H1 (cell line): ENCODE data around the gene INPP5A. TPM values are rescaled to one million over a fixed set of nuclear protein-coding genes. Genes with fewer than 3 reads are reported as not detected.

ENCODE experiments used
- CTCF ChIA-PET: fragments of 300-600 bp; sonication (Branson Sonifier 250); formaldehyde crosslinking; loops from one replicate; lab custom pipeline; 2021; ENCODE audit not compliant: partially characterized antibody; lab: Charles Lee
- POLR2A ChIA-PET: fragments of 300-600 bp; sonication (Branson Sonifier 250); formaldehyde crosslinking; loops from one replicate; lab custom pipeline; 2021; ENCODE audit warnings: inconsistent platforms; ENCODE audit not compliant: partially characterized antibody; lab: Charles Lee
- DNase-seq, 2 experiments: peaks; one replicate each; pipeline versions ENCODE4 v3.0.0 to v3.0.0-alpha.2; 2010 to 2022; ENCODE audit warnings: low spot score in 2 of 2, low read depth in 1 of 2, mixed read lengths in 1 of 2
- FAIRE-seq: peaks from 2 replicates; lab custom pipeline; 2011; peaks lifted over from hg19 to GRCh38; lab: Jason Lieb, UNC
- H2AFZ ChIP-seq: 2 replicates; pipeline ENCODE4 v1.8.1; 2012; ENCODE audit warnings: low read length, inconsistent platforms
- H2AK5ac ChIP-seq: 2 replicates; pipeline ENCODE4 v1.6.1; 2013; ENCODE audit warnings: low read depth, low read length
- H2BK120ac ChIP-seq: replicated peaks from 2 replicates; pipeline ENCODE3; 2013; ENCODE audit warnings: low read depth, low read length, inconsistent platforms
- H2BK12ac ChIP-seq: 2 replicates; pipeline ENCODE4 v1.6.1; 2013; ENCODE audit warnings: low read depth, low read length
- H2BK15ac ChIP-seq: 2 replicates; pipeline ENCODE4 v1.6.1; 2013; ENCODE audit warnings: low read length
- H2BK20ac ChIP-seq: 2 replicates; pipeline ENCODE4 v1.6.1; 2013; ENCODE audit warnings: low read length
- H2BK5ac ChIP-seq: 2 replicates; pipeline ENCODE4 v1.6.1; 2013; ENCODE audit warnings: low read depth, low read length
- H3K14ac ChIP-seq: 2 replicates; pipeline ENCODE4 v1.6.1; 2013; ENCODE audit warnings: inconsistent platforms; ENCODE audit not compliant: insufficient read length
- H3K18ac ChIP-seq: 2 replicates; pipeline ENCODE4 v1.6.1; 2013; ENCODE audit warnings: low read length; ENCODE audit errors: extremely low read depth
- H3K23ac ChIP-seq: 2 replicates; pipeline ENCODE4 v1.6.1; 2013; ENCODE audit warnings: inconsistent platforms; ENCODE audit not compliant: insufficient read length
- H3K23me2 ChIP-seq: 2 replicates; pipeline ENCODE4 v1.6.1; 2013; ENCODE audit warnings: low read depth, low read length
- H3K27ac ChIP-seq: 2 replicates; pipeline ENCODE4 v1.6.1; 2011; ENCODE audit warnings: low read depth, low read length, inconsistent platforms
- H3K27me3 ChIP-seq, 4 experiments: replicated peaks in 1 of 4; 1 replicate in 1 of 4; 2 replicates in 3 of 4; pipeline versions ENCODE4 v1.6.1 to v1.8.1; 2011 to 2013; ENCODE audit warnings: low read length in 3 of 4, mild to moderate bottlenecking in 3 of 4, inconsistent platforms in 2 of 4, mixed read lengths in 2 of 4, moderate library complexity in 1 of 4; ENCODE audit not compliant: control insufficient read depth in 3 of 4, insufficient read depth in 3 of 4; ENCODE audit errors: extremely low read depth in 1 of 4
- H3K36me3 ChIP-seq, 4 experiments: 2 replicates each; pipeline versions ENCODE4 v1.6.1 to v1.8.1; 2011 to 2013; ENCODE audit warnings: mild to moderate bottlenecking in 4 of 4, low read length in 3 of 4, moderate library complexity in 2 of 4, control low read depth in 1 of 4, inconsistent platforms in 1 of 4; ENCODE audit not compliant: insufficient read depth in 4 of 4, control insufficient read depth in 2 of 4
- H3K4ac ChIP-seq: replicated peaks from 2 replicates; pipeline ENCODE3; 2013; ENCODE audit warnings: low read length, low read depth, mixed read lengths, inconsistent platforms; ENCODE audit not compliant: insufficient read length
- H3K4me1 ChIP-seq, 4 experiments: replicated peaks in 1 of 4; 1 replicate in 1 of 4; 2 replicates in 3 of 4; pipeline versions ENCODE4 v1.6.1 to v1.8.1; 2011 to 2013; ENCODE audit warnings: low read length in 3 of 4, inconsistent platforms in 2 of 4, mixed read lengths in 1 of 4; ENCODE audit not compliant: insufficient read depth in 4 of 4, control insufficient read depth in 3 of 4
- H3K4me2 ChIP-seq, 2 experiments: 2 replicates each; pipeline versions ENCODE4 v1.6.1 to v1.8.1; 2011 to 2013; ENCODE audit warnings: low read depth in 2 of 2, low read length in 2 of 2, control low read depth in 1 of 2, inconsistent platforms in 1 of 2, mild to moderate bottlenecking in 1 of 2; ENCODE audit not compliant: insufficient read depth in 1 of 2
- H3K4me3 ChIP-seq, 4 experiments: fragments of 200-600, 300-600 bp in 1 of 4; sonication (generic), shearing (Covaris generic), sonication (Bioruptor Twin) in 1 of 4; 2 replicates each; pipeline versions ENCODE4 v1.5.1 to v1.8.1; 2011 to 2016; ENCODE audit warnings: low read length in 4 of 4, low read depth in 3 of 4, control low read depth in 2 of 4, inconsistent platforms in 2 of 4, mild to moderate bottlenecking in 2 of 4, mixed read lengths in 1 of 4, moderate library complexity in 1 of 4; ENCODE audit not compliant: insufficient read depth in 2 of 4; ENCODE audit errors: extremely low read depth in 1 of 4
- H3K56ac ChIP-seq: replicated peaks from 2 replicates; pipeline ENCODE3; 2013; ENCODE audit warnings: low read depth, mild to moderate bottlenecking, mixed read lengths, low read length, inconsistent platforms; ENCODE audit not compliant: insufficient read length
- H3K79me1 ChIP-seq: 2 replicates; pipeline ENCODE4 v1.6.1; 2013; ENCODE audit warnings: low read depth, low read length, control low read depth
- H3K79me2 ChIP-seq, 2 experiments: 2 replicates each; pipeline versions ENCODE4 v1.6.1 to v1.8.1; 2012 to 2013; ENCODE audit warnings: low read length in 2 of 2, mild to moderate bottlenecking in 2 of 2, inconsistent platforms in 1 of 2; ENCODE audit not compliant: insufficient read depth in 2 of 2, control insufficient read depth in 1 of 2
- H3K9ac ChIP-seq, 4 experiments: replicated peaks in 1 of 4; 1 replicate in 1 of 4; 2 replicates in 3 of 4; pipeline versions ENCODE4 v1.6.1 to v1.8.1; 2011 to 2013; ENCODE audit warnings: low read depth in 3 of 4, low read length in 3 of 4, control low read depth in 2 of 4, mild to moderate bottlenecking in 2 of 4, moderate library complexity in 2 of 4, inconsistent platforms in 1 of 4; ENCODE audit errors: extremely low read depth in 1 of 4
- H3K9me3 ChIP-seq, 2 experiments: 2 replicates each; pipeline versions ENCODE4 v1.6.1 to v1.8.1; 2012 to 2013; ENCODE audit warnings: mild to moderate bottlenecking in 2 of 2, moderate library complexity in 2 of 2, control low read depth in 1 of 2, inconsistent platforms in 1 of 2, low read depth in 1 of 2, low read length in 1 of 2, mixed read lengths in 1 of 2; ENCODE audit not compliant: insufficient read depth in 2 of 2
- H4K20me1 ChIP-seq, 2 experiments: replicated peaks in 1 of 2; 2 replicates each; pipeline versions ENCODE3 to v1.8.1; 2011 to 2013; ENCODE audit warnings: inconsistent platforms in 2 of 2, low read length in 2 of 2, mild to moderate bottlenecking in 1 of 2; ENCODE audit not compliant: insufficient read depth in 2 of 2, control insufficient read depth in 1 of 2
- H4K5ac ChIP-seq: 2 replicates; pipeline ENCODE4 v1.6.1; 2013; ENCODE audit warnings: low read length, low read depth, mixed read lengths, inconsistent platforms; ENCODE audit not compliant: insufficient read length
- H4K8ac ChIP-seq: 2 replicates; pipeline ENCODE4 v1.8.0; 2013; ENCODE audit warnings: mild to moderate bottlenecking, moderate library complexity, low read length, inconsistent platforms; ENCODE audit not compliant: insufficient read depth; ENCODE audit errors: extremely low read depth
- H4K91ac ChIP-seq: replicated peaks from 2 replicates; pipeline ENCODE3; 2013; ENCODE audit warnings: low read length, mixed read lengths, inconsistent platforms; ENCODE audit not compliant: insufficient read length
- TAF1 ChIP-seq: IDR thresholded peaks from 2 replicates; pipeline ENCODE4 v1.6.1; 2011; ENCODE audit warnings: mild to moderate bottlenecking, low read depth, low read length
- WGBS, 2 experiments: shearing (Covaris generic) in 1 of 2; methylation state at CpG; one replicate each; pipeline versions ENCODE4 v1.1.6 to v1.1.7; 2013 to 2015; ENCODE audit warnings: low lambda C conversion rate in 2 of 2, mixed read lengths in 2 of 2, inconsistent platforms in 1 of 2, low coverage in 1 of 2, missing lambda C conversion rate in 1 of 2; ENCODE audit not compliant: insufficient replicate concordance in 2 of 2, insufficient coverage in 1 of 2, insufficient read length in 1 of 2; ENCODE audit errors: extremely low coverage in 1 of 2, missing lambda C conversion rate in 1 of 2; 5-methylcytosine and 5-hydroxymethylcytosine counted together
- polyA plus RNA-seq, 7 experiments: library from polyadenylated mRNA; depleted of rRNA in 3 of 7; stranded (reverse) in 5 of 7; unstranded in 2 of 7; fragments of >200 nt in 5 of 7; fragments of 200-250 nt in 2 of 7; gene quantifications; 1 replicate in 5 of 7; 2 replicates in 1 of 7; 4 replicates in 1 of 7; pipeline versions ENCODE4 v1.2.1 to v1.2.3, GENCODE V29; 2011 to 2013; ENCODE audit warnings: missing spikeins in 2 of 7, mixed read lengths in 2 of 7
- total RNA-seq: library from RNA; stranded (reverse); fragmentation: NEBNext Ultra II Directional; extraction: Animal tissue kit (Norgen Biotek cat#: 25700); gene quantifications from 2 replicates; pipeline ENCODE4 v1.2.1, GENCODE V29; 2021

The INPP5A gene
- total and polyA plus RNA-seq, 2 of the 8 experiments (the other 6 are each of a cell fraction or from before 2014, with no cell fraction given): 19.7 to 27.5 TPM

DNA sequence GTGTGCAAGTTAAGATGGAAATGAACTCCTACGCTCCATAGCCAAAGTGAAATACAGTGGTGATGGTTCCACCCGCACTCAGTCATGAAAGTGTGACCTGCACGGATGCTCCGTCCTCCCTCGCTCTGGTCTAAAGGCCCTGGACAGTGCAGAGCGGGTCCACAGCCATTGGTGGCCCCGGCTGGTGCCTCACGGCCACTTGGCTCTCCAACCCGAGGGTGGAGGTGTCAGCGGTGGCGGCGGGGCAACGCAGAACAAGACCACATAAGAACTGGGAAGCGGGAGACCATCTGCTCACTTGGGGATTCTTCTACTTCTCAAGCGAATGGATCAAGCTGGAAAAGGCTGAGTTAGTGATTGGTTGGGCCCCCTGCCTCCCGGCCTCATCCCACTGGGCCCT, 187.6 kb downstream of the INPP5A start:
- TF ChIP-seq TAF1: no peak
- H3K23ac ChIP-seq: no peak overlapping the region
- H2BK120ac ChIP-seq: no peak overlapping the region
- H3K79me1 ChIP-seq: no peaks in the 10 kb centered on the region
- H3K14ac ChIP-seq: no peak overlapping the region
- no peak overlapping the region for H4K5ac ChIP-seq
- no peak overlapping the region for H2AFZ ChIP-seq
- ChIA-PET CTCF (no interaction called here), POLR2A (no interaction called here)
- no peaks in the 10 kb centered on the region for H3K36me3 ChIP-seq
- H2BK15ac ChIP-seq: no peak overlapping the region
- H3K79me2 ChIP-seq: no peaks in the 10 kb centered on the region
- no peak overlapping the region for H3K18ac ChIP-seq
- no peak overlapping the region for H3K4ac ChIP-seq
- H2AK5ac ChIP-seq: no peak overlapping the region
- H3K9me3 ChIP-seq: no peaks in the 10 kb centered on the region
- H4K20me1 ChIP-seq: peaks cover 1 to 2% of the 10 kb centered on the region in 2 experiments
- H3K56ac ChIP-seq: no peak overlapping the region
- H3K27me3 ChIP-seq: 0 out of 7 replicates have a peak, but pooled peaks cover 0 to 2% (median 0%) of the 10 kb centered on the region in 4 experiments
- H2BK12ac ChIP-seq: no peak overlapping the region
- H4K91ac ChIP-seq: no peak overlapping the region
- FAIRE-seq: no peak
- H3K23me2 ChIP-seq: no peaks in the 10 kb centered on the region
- no peak overlapping the region for H3K4me3 ChIP-seq
- no peak overlapping the region for H3K27ac ChIP-seq
- H2BK5ac ChIP-seq: no peak overlapping the region
- H3K9ac ChIP-seq: no peak overlapping the region
- no peaks in the 10 kb centered on the region; a peak in 1 of 7 replicates for H3K4me1 ChIP-seq
- 92% methylated on average over 16 of the region's 16 CpGs; no CpG with 5 or more reads in 1 of the 2 experiments for WGBS, 2 experiments
- H2BK20ac ChIP-seq: no peak overlapping the region
- H3K4me2 ChIP-seq: no peak overlapping the region
- DNase-seq: no peak
- H4K8ac ChIP-seq: no peak overlapping the region
